Gastroesophageal sphincter (tissue), 4 donors: ENCODE measurements around the gene EPB41L4A. TPM values are rescaled to one million over a fixed set of nuclear protein-coding genes. Genes with fewer than 3 reads are reported as not detected.

Source experiments
- ATAC-seq: fragments of 150-250 bp; one replicate; pipeline ENCODE4 v1.9.1; 2016; ENCODE audit warnings: mild to moderate bottlenecking, moderate library complexity
- H3K27ac ChIP-seq, 4 donors: fragments of 200-600 bp; sonication (generic) in 3 of 4; 1 replicate in 3 of 4; 2 replicates in 1 of 4; pipeline ENCODE4 v1.5.1; 2016 to 2019
- H3K27me3 ChIP-seq: fragments of 200-600 bp; sonication (generic); one replicate; pipeline ENCODE4 v1.5.1; 2019
- H3K36me3 ChIP-seq, 2 donors: fragments of 200-600 bp; sonication (generic); one replicate each; pipeline ENCODE4 v1.5.1; 2019; ENCODE audit warnings: control low read depth in 1 of 2
- H3K4me1 ChIP-seq, 3 donors: fragments of 200-600 bp; sonication (generic); 1 replicate in 2 of 3; 2 replicates in 1 of 3; pipeline ENCODE4 v1.5.1; 2016 to 2019; ENCODE audit warnings: control low read depth in 2 of 3
- H3K4me3 ChIP-seq, 2 donors: fragments of 200-600 bp; sonication (generic); one replicate each; pipeline ENCODE4 v1.5.1; 2019; ENCODE audit warnings: mild to moderate bottlenecking in 1 of 2, moderate library complexity in 1 of 2
- H3K9me3 ChIP-seq, 3 donors: fragments of 200-600 bp; sonication (generic); one replicate each; pipeline ENCODE4 v1.5.1; 2017 to 2019; ENCODE audit warnings: control low read depth in 2 of 3
- EP300 ChIP-seq: sonication (generic); formaldehyde crosslinking; IDR thresholded peaks from one replicate; pipeline ENCODE4 v1.6.1; 2017; ENCODE audit warnings: antibody characterized with exemption, mild to moderate bottlenecking
- POLR2A ChIP-seq, 2 donors: fragments of 450-650 bp; IDR thresholded peaks; one replicate each; pipeline ENCODE4 v1.6.1; 2017; ENCODE audit warnings: antibody characterized with exemption in 2 of 2, mild to moderate bottlenecking in 2 of 2, moderate library complexity in 1 of 2
- POLR2AphosphoS5 ChIP-seq: sonication (generic); formaldehyde crosslinking; IDR thresholded peaks from one replicate; pipeline ENCODE4 v1.6.1; 2017; ENCODE audit warnings: antibody characterized with exemption
- WGBS, 2 donors: methylation state at CpG; one replicate each; pipeline ENCODE4 v1.1.5; 2018; ENCODE audit warnings: low coverage in 1 of 2; 5-methylcytosine and 5-hydroxymethylcytosine counted together
- total RNA-seq, 4 donors: library from RNA; depleted of rRNA; stranded (reverse); fragments of >200 nt; gene quantifications; one replicate each; pipeline ENCODE4 v1.1.0, GENCODE V29; 2016
- TF ChIP-seq, protein P1 (sequence below), 4 experiments: fragments of 200-600 bp in 2 of 4; fragments of 450-650 bp in 2 of 4; sonication (generic) in 1 of 4; IDR thresholded peaks; one replicate each; pipeline ENCODE4 v1.5.1; 2017 to 2019; ENCODE audit warnings: antibody characterized with exemption in 4 of 4, mild to moderate bottlenecking in 2 of 4, moderate library complexity in 2 of 4

EPB41L4A gene
- total RNA-seq, 4 donors from 2014 or later: 4.3 to 28.7 (median 12.6) TPM

DNA sequence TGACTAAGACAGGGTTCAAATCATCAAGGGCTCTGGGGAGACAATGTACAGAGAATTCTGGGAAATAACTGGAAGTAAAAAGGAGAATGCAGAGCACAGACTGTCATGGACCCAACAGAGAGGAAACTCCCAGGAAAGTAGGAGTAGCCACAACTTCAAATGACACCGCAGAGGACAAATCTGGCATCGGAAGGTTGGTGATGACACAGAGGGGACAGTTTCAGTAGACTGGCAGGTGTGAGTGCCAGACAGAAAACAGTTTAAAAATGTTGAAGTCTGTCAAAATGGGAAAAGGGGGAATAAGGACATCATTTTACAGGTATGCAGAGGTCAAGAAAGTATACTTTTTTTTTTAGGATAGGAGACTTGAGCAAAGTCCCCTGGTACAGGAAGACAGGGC, 70.2 kb downstream of the EPB41L4A start:
- Histone ChIP-seq H3K36me3 (no peaks in the 10 kb centered on the region), H3K27me3 (no peaks in the 10 kb centered on the region), H3K4me3 (no peak overlapping the region), H3K27ac (no peak overlapping the region), H3K9me3 (no peaks in the 10 kb centered on the region), H3K4me1 (peaks cover 0 to 5% (median 0%) of the 10 kb centered on the region in 3 donors)
- WGBS, 2 donors: 79% methylated on average over 2 of the region's 2 CpGs; no CpG with 5 or more reads in 1 of the 2 donors
- ATAC-seq: no peak
- TF ChIP-seq EP300 (no peak), POLR2AphosphoS5 (no peak), POLR2A (IDR thresholded peaks at IDR 0.05) (no peak)
- TF ChIP-seq, protein P1, sequence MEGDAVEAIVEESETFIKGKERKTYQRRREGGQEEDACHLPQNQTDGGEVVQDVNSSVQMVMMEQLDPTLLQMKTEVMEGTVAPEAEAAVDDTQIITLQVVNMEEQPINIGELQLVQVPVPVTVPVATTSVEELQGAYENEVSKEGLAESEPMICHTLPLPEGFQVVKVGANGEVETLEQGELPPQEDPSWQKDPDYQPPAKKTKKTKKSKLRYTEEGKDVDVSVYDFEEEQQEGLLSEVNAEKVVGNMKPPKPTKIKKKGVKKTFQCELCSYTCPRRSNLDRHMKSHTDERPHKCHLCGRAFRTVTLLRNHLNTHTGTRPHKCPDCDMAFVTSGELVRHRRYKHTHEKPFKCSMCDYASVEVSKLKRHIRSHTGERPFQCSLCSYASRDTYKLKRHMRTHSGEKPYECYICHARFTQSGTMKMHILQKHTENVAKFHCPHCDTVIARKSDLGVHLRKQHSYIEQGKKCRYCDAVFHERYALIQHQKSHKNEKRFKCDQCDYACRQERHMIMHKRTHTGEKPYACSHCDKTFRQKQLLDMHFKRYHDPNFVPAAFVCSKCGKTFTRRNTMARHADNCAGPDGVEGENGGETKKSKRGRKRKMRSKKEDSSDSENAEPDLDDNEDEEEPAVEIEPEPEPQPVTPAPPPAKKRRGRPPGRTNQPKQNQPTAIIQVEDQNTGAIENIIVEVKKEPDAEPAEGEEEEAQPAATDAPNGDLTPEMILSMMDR (IDR thresholded peaks at IDR 0.05): no peak

DNA sequence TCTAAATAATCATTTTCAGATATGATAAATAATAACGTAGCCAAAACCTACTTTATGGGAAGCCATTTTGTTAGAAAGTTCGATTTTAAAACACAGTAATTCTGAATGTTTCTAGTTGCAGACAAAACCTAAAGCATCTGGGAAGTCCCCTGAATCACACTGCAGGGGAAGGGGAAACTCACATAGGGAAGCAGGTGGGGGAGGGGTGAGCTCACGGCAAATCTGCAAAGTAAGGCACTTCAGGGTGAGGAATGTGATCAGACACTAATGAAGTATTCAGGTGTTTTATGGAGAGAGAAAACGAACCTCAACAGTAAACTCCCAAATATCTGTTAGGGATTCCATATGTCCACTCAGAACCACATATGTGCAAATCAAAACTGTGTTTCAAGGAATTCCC, 70.7 kb downstream of the EPB41L4A start:
- Histone ChIP-seq H3K27ac (no peak overlapping the region), H3K9me3 (no peaks in the 10 kb centered on the region), H3K4me1 (peaks cover 0 to 5% (median 0%) of the 10 kb centered on the region in 3 donors), H3K27me3 (no peaks in the 10 kb centered on the region), H3K36me3 (no peaks in the 10 kb centered on the region), H3K4me3 (no peak overlapping the region)
- WGBS, 2 donors: 62 to 70% methylated on average over 4 of the region's 4 CpGs
- TF ChIP-seq POLR2A (IDR thresholded peaks at IDR 0.05) (no peak), EP300 (no peak), POLR2AphosphoS5 (no peak)
- TF ChIP-seq, protein P1 (IDR thresholded peaks at IDR 0.05): no peak
- ATAC-seq: no peak

DNA sequence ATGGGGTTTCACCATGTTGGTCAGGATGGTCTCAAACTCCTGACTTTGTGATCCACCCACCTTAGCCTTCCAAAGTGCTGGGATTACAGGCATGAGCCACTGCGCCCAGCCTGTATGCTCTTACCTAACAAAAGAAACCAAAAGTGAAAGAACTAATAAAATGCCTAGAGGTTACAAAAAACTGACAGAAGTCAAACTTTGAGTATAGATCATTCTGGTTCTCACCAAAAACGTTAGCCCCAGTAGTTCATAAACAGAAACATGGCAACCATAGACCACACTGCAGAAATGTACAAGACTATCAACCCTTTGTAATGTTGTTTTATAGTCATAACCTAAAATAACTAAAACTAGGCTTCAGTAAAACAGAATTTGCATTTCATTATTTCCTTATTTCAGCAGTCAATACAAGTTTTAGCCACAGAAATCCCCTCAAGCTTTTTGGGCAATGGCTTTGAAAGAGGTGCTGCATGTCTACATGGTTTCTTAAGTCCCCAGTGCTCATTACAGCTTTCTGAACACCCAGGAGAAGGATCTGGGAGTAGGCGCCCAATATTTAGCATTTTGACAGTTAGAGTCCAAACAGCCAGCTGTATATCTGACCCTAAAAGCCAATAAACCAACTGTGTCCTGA, 72.5 kb downstream of the EPB41L4A start:
- Histone ChIP-seq H3K36me3 (no peaks in the 10 kb centered on the region), H3K27me3 (no peaks in the 10 kb centered on the region), H3K4me1 (peaks cover 0 to 4% (median 0%) of the 10 kb centered on the region in 3 donors), H3K4me3 (no peak overlapping the region), H3K9me3 (no peaks in the 10 kb centered on the region), H3K27ac (no peak overlapping the region)
- TF ChIP-seq POLR2A (IDR thresholded peaks at IDR 0.05) (no peak), EP300 (no peak), POLR2AphosphoS5 (no peak)
- TF ChIP-seq, protein P1 (IDR thresholded peaks at IDR 0.05): no peak
- WGBS, 2 donors: 25 to 53% methylated on average over 2 to 3 of the region's 3 CpGs
- ATAC-seq: no peak

DNA sequence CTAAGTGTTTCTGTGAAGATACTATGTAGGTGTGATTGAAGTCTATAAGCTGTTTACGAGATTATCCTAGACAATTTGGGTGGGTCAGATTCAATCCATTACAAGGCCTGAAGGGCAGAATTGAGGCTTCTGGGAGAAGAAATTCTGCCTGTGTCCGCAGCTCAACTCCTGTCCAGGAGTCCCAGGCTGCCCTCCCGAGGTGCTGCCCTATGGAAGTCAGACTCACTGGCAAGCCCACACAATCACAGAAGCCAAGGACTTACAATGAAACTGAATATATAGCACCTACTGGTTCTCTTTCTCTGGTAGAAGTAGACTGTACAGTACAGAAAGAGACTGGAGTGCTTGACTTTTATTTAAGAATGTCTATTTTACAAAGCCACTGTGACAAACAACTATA, 74.5 kb downstream of the EPB41L4A start:
- H3K9me3 ChIP-seq: no peaks in the 10 kb centered on the region
- no peak overlapping the region for H3K27ac ChIP-seq
- ATAC-seq: no peak
- H3K27me3 ChIP-seq: no peaks in the 10 kb centered on the region
- WGBS, 2 donors: 90 to 93% methylated on average over 2 to 3 of the region's 3 CpGs
- no peaks in the 10 kb centered on the region for H3K36me3 ChIP-seq
- no peaks in the 10 kb centered on the region for H3K4me1 ChIP-seq
- TF ChIP-seq POLR2A (IDR thresholded peaks at IDR 0.05) (no peak), EP300 (no peak), POLR2AphosphoS5 (no peak)
- TF ChIP-seq, protein P1 (IDR thresholded peaks at IDR 0.05): no peak
- H3K4me3 ChIP-seq: no peak overlapping the region

DNA sequence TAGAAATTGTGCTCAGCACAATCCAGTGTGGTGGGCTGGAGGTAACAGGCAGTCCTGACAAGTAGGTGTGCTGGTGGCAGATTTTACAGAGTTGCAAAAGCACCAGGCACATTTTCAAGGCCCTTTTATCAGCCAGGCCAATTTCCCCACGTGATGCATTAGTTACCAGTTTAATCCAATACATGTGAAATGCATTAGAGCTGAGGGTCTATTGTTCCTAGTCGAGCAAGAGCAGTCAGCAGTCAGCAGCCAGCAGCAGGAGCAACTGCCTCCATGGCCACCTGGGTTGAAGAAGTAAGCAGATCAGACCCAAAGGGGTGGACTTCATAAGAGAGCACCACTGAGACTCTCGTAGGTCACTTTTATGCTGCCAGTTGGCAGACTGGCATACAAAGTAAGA, 76.7 kb downstream of the EPB41L4A start:
- 85 to 89% methylated on average over 1 to 2 of the region's 3 CpGs for WGBS, 2 donors
- TF ChIP-seq EP300 (no peak), POLR2AphosphoS5 (no peak), POLR2A (IDR thresholded peaks at IDR 0.05) (no peak)
- TF ChIP-seq, protein P1 (IDR thresholded peaks at IDR 0.05): no peak
- ATAC-seq: no peak

More for the DNA sequence above, 76.7 kb downstream of the EPB41L4A start:
- Histone ChIP-seq H3K27me3 (no peaks in the 10 kb centered on the region), H3K4me1 (peaks cover 0 to 9% (median 0%) of the 10 kb centered on the region in 3 donors), H3K9me3 (no peaks in the 10 kb centered on the region), H3K27ac (no peak overlapping the region), H3K36me3 (no peaks in the 10 kb centered on the region), H3K4me3 (no peak overlapping the region)
